GM18502 (cell line): ENCODE data around the gene OLA1.

Experiments used
- ATAC-seq: cut with Tn5 transposase; IDR thresholded peaks from one replicate; pipeline ENCODE4 v1.9.1; 2021; ENCODE audit warnings: mild to moderate bottlenecking; ENCODE audit not compliant: unreplicated experiment, poor library complexity

OLA1 gene

DNA sequence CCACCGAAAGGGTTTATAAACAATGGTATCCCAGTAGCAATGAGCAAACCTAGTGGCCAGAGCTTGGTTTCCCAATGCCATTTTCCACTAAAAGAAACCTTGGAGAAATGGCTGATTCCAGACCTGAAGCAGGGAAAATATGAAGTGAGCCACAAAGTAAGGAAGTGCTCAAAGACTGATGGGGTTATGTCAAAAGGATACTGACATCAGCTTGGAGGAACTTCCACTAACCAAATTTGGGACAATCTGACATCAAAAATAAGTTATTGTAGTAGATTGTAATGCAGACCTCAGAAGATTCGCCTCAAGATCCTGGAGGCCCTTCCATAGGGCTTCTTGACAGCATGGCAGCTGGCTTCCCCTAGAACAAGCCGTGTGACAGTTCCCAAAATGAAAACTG lies 203.8 kb downstream of the OLA1 start:
- no peak for ATAC-seq

DNA sequence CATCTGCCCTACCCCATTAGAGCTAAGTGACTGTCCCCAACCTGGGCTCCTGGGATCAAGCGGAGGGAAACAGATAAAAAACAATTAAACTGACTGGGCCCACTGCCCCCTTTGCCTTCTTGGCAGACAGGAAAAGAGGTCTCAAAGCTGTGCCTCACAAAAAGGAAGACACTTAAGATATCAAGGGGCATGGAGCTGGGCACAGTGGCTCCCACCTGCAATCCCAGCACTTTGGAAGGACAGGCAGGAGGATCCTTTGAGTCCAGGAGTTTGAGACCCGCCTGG lies 208.0 kb downstream of the OLA1 start:
- no peak for ATAC-seq

DNA sequence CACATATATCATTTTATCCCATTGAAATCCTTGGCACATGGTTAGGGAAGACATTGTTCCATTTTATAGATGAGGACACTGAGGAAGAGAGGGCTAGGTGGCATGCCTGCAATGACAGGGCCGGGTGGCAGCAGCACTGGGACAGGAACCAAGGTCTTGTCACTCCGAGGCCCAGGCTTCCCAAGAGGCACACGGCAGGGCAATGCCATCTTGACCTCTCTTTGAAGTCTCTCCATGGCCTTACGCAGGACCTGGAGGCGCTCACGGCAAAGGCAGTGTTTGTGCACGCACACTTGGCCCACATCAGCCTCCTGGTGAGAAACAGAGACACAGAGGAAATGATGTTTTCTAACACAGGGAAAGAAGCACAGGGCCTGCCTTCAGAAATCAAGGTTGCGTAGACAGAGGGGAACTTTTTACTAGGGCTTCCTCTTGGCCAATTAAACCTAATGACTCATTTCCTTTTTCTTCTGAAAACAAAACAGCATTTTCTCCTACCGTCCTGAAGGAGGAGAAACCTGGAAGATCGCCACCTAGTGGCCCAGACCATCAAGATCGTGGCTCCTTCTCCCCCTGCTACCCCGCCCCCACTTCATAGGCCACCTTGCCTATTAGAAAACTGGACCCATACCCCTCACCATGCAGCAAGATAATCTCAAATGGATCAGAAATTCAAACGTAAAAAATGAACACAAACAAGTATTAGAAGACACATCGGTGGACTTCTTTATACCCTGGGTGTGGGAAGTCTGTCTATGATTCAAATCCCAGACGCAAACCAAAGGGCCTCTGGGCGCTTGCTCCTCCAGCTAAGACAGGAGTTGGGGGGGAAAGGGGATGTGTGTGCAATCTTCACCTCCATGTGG lies 208.5 kb downstream of the OLA1 start:
- ATAC-seq = peak; percentile 84

DNA sequence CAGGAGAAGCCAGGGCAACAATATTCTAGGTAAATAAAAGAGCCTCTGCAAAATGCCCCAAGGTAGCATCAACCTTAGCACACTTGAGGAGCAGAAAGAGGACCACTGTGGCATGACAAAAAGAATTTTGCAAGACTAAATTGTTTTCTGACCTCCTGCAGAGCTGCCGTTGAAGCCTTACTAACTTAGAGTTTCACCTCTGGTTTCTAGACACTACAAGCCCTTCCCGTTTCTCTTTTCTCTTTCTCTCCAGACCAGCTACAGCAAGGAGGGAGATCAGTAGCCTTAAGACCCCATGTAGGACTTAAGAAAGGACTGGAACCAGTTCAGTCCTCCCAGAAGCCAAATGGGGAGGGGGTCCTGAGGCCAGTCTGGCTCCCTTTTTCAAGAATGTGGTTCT lies 209.9 kb downstream of the OLA1 start:
- ATAC-seq = no peak

DNA sequence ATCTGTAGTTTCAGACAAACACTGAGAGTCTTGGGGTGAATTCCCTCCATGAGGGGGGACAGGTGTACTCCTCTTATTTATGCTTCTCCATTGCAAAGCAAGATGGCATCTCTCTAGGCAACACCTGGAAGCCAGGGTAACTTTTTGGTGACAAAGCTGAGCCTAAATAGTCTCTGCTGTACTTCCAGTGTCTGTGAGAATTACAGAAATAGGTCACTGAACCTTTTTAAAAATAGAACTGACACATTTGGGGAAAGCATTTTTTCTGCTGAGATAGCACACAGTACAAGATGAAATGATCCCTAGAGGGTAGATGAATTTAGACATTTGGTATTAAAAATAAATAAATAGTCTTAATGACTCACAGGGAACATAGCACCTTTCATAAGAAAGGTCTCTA lies 211.5 kb downstream of the OLA1 start:
- ATAC-seq = no peak

DNA sequence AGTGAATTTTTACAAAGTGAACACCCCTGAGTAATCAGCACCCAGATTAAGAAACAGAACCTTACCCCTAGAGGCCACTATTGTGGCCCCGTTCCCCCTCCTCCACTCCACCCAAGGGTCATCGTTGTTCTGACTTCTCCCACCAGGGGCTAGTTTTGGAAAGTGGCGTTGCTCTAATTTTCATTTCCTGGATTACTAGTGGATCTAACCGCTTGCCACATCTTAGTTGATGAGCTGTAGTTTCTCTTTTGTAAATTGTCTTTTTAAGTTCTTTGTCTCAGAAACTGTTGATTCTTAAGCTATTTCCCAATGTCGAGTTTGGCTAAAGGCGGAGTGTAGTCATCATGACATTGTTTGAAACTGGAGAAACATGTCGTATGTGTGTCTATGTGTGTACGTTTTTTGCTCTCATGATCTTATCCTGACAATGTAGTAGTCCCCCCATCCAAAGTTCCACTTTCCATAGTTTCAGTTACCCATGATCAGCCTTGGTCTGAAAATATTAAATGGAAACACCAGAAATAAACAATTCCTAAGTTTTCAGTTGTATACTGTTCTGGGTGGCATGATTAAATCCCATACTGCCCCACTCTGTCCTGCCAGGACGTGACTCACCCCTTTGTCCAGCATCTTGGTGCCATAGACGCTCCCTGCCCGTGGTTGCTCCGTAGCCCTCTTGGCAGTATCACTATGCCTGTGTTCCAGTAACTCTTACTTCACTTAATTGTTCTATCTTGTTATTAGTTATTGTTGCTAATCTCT lies 212.2 kb downstream of the OLA1 start:
- no peak for ATAC-seq

DNA sequence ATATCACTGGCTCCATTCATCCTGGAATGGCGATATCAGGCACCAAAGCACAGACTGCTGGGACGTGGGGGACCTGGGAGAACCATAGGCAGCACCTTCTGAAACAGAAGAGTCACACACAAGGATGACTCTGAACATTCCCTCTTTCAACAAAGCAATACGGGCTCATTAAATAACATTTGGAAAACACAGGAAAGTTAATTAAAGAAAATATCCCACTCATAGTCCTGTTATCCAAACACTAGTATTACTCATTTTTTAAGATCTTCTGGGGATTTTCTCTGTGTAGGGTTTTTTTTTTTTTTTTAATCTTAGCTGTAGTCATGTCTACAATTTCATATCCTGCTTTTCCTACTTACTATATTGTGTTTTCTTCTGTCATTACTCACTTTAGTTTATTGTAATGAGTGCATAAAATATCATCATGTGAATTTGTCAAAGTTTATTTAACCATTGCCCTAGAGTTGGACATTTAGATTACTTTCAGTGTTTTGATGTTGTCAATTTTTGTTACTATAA lies 213.2 kb downstream of the OLA1 start:
- ATAC-seq = no peak

DNA sequence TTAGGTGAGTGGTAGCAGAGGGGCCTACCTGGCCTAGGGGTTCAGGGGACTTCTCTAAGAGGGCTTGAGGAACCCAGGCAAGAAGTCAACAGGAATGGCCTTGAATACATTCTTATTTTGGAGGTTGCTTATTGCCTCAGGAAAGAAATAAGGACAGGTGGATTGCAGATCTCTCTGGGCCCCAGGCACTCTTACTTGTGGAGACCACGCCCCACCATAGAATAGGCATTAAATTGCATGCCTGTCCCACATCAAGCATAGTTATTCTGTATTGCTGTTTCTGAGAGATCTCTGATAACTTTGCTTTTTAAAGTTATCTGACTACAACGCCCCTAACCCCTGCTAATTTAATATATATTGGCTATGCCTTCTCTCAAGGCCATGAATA lies 215.2 kb downstream of the OLA1 start:
- no peak for ATAC-seq

DNA sequence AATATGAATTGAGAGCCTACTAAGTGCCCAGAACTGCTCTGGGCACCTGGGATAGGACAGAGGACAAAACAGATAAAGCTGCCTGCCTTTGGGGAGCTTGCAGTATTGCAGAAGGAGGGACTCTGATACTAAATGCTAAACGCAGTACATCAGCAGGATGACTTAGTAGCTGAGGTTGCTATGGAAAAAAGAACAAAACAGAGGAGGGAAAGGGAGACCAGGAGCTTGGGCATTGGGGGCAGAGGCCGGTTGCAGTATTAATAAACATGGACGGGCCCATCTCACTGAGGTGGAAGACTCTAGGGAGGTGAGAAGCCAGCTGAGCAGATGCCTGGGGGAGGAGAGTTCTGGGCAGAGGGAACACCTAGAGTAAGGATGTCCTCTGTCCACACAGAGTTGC lies 217.1 kb downstream of the OLA1 start:
- no peak for ATAC-seq

DNA sequence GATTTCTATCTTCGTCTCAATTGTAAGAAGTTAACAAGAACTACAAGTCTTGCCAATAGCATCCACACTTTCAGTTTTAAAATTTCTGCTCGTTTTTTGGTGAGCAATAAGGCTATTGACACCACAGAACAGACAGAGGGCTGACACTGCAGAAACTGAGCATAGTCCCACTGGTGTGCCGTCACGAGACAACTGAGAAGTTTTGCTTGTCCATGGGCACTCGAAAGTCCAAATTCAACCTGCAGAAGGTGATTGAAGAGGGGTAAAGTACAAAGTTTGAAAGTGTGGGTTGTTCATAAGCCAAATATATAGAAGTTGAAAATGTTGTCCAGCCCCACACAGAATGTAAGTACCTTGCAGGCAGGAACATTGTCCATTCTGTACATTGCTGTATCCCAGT lies 219.4 kb downstream of the OLA1 start:
- no peak for ATAC-seq

DNA sequence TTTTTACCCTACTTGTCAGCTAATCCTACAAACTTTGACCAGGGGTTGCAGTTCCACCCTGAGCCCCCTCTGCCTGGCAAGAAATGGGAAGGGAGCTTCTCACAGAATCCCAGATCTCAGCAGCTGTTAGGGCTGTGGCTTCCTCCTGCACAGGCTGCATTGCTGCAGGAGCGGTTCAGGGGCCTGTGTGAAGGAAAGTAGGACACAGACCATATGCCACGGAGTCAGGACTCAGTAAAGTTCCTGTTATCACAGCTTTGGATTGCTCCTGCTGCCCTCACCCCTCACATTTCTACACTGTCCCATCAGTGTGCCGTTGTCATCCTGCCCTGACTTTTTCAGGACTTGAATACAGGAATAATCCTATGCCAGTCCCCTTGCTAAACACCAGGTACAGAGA lies 220.4 kb downstream of the OLA1 start:
- no peak for ATAC-seq

DNA sequence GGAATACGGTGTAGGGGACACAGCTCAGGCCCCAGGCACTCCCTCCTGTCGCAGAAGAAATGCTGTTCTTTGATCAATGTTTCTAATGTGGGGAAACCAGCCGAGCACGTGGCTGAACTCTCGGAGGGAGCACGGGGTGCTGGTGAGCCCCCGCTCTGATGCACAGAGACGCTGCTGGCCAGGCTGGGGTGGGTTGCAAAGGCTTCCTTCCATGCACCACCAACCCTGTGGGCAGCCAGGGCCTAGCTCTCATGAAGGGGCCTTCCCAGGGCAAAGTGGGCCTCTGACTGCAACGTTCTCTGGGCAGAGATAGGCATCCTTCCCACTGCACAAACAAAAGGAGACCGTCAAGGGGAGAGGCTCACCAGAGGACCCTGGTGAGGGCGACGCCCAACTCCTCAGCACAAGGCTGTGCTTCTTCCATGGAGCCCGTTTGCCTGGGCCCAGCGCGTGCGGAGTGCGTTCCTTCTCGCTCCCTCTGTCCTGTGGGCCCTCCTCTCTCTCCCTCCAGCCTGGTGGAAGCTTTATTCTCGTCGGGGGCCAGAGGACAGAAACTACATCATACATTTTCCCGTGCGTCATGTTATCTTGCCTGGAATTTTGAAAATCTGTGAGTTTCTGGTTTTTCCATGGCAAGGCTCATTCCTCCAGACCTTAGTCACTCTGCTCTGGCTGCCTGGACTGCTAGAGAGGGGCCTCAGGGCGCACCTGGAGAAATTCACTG lies 222.0 kb downstream of the OLA1 start:
- ATAC-seq = no peak

DNA sequence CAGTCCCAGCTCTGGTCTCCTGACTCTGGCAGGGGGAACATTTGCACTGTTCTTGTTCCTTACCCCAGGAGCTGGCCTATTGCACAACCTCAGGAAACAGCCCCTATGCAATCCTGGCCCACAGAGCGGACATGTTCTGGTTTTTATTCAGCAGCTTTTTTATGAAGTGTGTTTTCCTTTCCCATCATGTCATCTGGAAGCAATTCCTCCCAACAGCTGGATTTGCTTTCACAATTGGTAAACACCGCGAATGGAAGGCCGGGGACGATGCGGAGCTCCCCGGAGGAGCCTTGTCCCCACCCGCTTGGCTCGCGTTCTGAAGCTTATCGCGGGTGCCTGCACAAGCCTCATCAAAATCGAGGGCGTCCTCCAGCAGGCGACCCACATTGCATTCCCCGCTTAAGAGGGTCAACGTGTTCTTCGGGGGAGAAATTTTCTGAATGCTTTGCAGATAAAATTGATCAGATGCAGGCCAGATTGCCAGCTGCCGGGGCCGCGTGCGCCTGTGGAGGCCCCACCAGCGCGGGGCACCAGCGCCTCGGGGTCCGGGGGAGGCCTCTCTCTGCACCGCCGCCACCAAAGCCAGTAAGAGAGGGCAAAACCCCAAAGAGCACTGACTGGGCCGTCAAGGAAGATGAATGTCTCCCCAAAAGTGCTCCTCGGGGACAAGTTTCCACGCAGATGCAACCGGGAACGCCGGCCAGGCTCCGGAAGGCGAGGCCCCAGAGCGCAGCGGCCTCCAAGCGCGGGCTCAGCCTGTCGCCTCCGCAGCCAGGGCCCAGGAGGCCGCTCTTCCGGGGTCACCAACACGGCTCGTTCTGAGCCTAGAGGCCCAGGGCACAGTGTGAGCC lies 222.8 kb downstream of the OLA1 start:
- no peak for ATAC-seq

DNA sequence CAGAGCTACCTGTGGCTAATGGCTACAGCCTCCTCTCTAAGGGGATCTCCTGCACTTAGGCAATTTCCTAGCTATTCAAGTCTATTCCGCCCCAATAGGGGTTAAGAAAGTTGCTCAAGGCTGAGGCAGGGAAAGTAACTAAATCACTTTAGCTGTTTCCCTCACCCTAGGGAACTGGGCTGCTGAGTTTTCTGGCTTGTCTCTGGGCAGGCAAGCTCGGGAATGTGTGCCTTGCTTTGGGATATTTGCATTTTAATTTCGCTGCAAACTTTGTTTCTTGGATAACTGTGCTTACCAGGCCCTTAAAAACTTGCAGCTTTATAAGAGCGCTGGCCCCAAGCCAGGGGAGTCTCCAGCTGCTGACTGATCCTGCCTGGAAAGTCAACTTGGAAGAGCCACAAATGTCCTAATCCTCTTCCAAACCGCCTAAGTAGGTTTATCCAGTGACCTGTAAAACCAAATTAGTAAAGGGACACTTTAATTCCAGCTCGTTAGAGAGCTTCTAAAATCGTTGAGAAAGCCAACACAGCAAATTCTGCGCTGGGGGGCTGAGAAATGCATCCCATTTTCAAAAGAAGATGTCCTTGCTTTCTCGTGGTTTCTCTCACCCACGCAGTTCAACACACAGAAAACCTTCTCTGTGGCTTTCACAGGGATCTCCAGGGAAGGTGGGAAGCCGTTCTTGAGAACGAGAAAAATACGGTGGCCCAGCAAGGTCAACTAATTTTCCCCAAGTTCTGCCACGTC lies 223.6 kb downstream of the OLA1 start:
- no peak for ATAC-seq

DNA sequence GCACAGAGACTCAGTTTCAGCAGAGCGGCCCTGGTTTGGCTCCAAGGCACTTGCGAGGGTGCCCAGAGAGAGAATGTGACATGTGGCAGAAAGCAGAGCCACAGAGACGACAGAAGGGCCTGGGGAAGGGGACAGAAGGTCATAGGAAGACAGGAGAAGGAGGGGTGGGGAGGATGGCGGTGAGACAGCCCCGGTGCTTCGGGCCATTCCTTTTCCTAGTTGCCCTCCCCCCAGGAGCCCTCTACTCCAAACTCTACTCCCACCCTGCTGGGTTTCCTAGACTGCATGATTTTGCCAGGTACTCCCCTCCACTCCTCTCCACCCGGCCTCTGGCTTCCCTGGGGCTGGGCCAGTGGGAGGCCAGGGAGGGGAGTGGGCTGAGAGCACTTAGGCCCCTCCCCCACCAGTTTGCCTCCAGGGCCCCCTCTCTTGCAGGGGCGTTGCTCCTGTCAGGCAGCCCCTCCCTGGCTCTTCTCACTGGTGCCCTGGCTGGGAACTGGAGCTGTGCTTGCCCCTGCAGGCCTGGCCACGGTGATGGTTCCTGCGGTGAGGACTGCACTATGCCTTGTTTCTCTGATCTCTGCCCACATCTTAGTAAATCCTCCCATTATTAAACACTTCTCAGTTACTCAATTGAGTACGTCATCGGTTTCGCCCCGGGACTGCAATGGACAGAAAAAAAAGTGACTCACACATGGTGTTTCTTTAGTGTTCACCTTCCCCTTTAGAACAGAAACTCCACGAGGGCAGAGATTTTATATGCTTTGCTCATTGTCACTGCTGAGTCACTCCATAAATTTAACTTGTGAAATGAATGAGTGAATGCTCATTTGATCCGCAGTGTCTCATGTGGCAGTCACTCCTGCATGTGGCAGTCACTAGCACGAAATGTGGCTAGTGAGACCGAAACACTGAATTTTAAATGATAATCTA lies 224.5 kb downstream of the OLA1 start:
- no peak for ATAC-seq
